Tibial artery (tissue), 4 donors: ENCODE data around the gene ARHGEF28.

Experiments used
- DNase-seq, 2 donors: peaks; one replicate each; pipeline ENCODE4 v3.0.0-alpha.2; 2019
- H3K27ac ChIP-seq, 2 donors: fragments of 200-600 bp; sonication (generic) in 1 of 2; 1 replicate in 1 of 2; 2 replicates in 1 of 2; pipeline ENCODE4 v1.5.1; 2018 to 2019; ENCODE audit warnings: mild to moderate bottlenecking in 1 of 2
- H3K27me3 ChIP-seq, 2 donors: fragments of 200-600 bp; sonication (generic) in 1 of 2; one replicate each; pipeline versions ENCODE4 v1.5.1 to v1.6.0; 2016 to 2019
- H3K36me3 ChIP-seq, 3 donors: fragments of 200-600 bp; sonication (generic) in 2 of 3; one replicate each; pipeline ENCODE4 v1.5.1; 2016 to 2019; ENCODE audit warnings: mild to moderate bottlenecking in 2 of 3
- H3K4me1 ChIP-seq, 4 donors: fragments of 200-600 bp; sonication (generic) in 2 of 4; 1 replicate in 3 of 4; 2 replicates in 1 of 4; pipeline ENCODE4 v1.5.1; 2016 to 2019
- H3K4me3 ChIP-seq, 2 donors: fragments of 200-600 bp; sonication (generic) in 1 of 2; 1 replicate in 1 of 2; 2 replicates in 1 of 2; pipeline ENCODE4 v1.5.1; 2018 to 2019; ENCODE audit warnings: mild to moderate bottlenecking in 2 of 2
- H3K9me3 ChIP-seq, 3 donors: fragments of 200-600 bp; sonication (generic) in 1 of 3; one replicate each; pipeline ENCODE4 v1.5.1; 2016 to 2019
- intact Hi-C: fragments of 100-400 bp; cut with DNase I; formaldehyde crosslinking; loops from one replicate; pipeline ENCODE4 v1.15.0; 2023; ENCODE audit warnings: low total_unique reads
- TF ChIP-seq, protein P1 (sequence below), 2 experiments: fragments of 200-600 bp in 1 of 2; fragments of 450-650 bp in 1 of 2; IDR thresholded peaks; one replicate each; pipeline ENCODE4 v1.5.1; 2017 to 2019; ENCODE audit warnings: antibody characterized with exemption in 2 of 2, mild to moderate bottlenecking in 1 of 2, moderate library complexity in 1 of 2

Gene ARHGEF28

DNA sequence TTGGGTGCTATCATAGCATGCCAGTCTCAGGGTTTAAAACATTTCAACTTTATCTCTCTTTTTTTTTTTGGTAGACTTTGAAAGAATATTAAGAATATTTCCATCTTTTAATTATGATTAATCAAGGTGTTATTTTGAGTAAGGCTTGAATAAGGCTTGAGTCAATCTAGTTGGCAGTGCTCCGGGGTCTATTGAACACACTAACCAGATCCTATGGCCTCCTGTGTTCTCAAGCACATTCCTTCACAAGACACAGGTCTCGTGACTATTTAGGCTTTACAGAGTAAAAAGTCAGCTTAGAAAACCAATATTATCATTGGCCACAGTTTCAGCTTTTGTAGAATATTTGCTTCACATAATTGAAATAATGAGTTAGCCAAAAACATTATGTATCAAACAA, 151.2 kb downstream of the ARHGEF28 start:
- intact Hi-C loops = no loop called here
- Histone ChIP-seq H3K36me3 (peaks cover 0 to 9% (median 0%) of the 10 kb centered on the region in 3 donors), H3K9me3 (no peaks in the 10 kb centered on the region), H3K27ac (no peak overlapping the region), H3K4me1 (no peaks in the 10 kb centered on the region), H3K4me3 (no peak overlapping the region), H3K27me3 (no peaks in the 10 kb centered on the region)
- DNase-seq = no peak
- TF ChIP-seq, protein P1, sequence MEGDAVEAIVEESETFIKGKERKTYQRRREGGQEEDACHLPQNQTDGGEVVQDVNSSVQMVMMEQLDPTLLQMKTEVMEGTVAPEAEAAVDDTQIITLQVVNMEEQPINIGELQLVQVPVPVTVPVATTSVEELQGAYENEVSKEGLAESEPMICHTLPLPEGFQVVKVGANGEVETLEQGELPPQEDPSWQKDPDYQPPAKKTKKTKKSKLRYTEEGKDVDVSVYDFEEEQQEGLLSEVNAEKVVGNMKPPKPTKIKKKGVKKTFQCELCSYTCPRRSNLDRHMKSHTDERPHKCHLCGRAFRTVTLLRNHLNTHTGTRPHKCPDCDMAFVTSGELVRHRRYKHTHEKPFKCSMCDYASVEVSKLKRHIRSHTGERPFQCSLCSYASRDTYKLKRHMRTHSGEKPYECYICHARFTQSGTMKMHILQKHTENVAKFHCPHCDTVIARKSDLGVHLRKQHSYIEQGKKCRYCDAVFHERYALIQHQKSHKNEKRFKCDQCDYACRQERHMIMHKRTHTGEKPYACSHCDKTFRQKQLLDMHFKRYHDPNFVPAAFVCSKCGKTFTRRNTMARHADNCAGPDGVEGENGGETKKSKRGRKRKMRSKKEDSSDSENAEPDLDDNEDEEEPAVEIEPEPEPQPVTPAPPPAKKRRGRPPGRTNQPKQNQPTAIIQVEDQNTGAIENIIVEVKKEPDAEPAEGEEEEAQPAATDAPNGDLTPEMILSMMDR (IDR thresholded peaks at IDR 0.05) = no peak

DNA sequence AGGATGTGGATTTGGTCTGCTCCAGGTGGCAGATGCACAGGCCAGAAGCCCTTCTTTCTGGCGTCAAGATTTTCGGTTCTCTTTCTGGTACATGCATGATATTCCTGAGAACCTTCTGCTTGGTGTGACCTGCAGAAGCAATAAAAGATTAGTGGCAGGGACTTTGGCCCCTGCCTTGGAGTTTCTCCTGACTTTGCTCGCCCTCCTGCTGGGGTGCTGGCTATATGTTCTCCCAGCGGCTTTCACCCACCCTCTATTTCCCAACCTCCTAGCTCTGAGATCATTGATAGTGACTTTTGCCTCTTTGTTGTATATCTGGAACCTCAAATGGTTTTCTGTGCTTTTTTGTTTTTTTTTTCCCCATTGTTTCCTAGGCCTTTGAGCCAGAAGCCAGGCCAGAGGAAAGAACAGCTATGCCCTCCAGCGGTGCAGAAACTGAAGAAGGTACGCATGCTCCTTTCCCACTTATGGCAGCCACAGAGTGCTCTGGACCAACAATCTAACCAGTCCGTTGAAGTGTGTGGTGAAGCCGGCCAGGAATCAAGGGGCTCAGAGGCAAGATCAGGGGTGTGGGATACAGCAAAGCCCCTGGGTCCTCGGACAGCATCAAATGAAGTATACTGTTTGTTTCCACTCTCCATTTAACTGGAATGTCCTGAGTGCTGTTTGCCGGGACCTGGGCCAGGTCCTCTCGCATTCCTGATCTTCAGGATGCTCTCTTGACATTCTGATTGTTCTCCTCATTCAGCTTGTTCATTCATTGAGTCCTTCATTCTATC, 154.5 kb downstream of the ARHGEF28 start:
- Histone ChIP-seq H3K4me3 (no peak overlapping the region), H3K4me1 (no peaks in the 10 kb centered on the region), H3K27ac (no peak overlapping the region), H3K36me3 (peaks cover 0 to 9% (median 0%) of the 10 kb centered on the region in 3 donors), H3K9me3 (no peaks in the 10 kb centered on the region), H3K27me3 (no peaks in the 10 kb centered on the region)
- intact Hi-C loops = no loop called here
- no peak for DNase-seq
- TF ChIP-seq, protein P1 (IDR thresholded peaks at IDR 0.05) = no peak

DNA sequence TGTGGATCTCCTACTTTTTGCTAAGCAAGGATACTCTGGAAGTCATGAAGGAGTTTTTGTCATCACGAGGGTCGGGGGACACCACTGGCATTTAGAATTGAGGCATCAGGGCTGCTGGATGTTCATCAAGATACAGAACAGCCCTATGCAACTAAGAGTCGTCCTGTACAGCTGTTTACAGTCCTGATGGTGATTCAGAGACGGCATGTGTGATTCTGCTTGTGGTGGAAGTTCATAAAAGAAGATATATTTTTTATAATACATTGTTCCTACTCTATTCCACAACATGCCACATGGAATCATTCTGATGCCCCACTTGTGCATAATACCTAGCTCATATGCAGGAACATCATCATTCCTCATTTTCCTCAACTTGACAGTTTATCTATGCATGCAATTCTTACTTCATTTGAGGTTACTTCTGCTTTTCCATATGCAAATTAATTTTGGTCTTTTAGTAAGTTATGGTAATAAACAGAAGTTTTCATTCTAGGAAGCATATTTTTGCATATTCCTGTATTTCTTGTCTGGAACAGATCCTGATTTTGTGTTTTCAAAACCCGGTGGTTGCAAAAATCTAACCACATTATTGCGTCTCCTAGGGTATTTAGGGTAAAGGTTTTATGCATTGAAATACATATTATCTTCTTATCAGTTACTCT, 155.2 kb downstream of the ARHGEF28 start:
- Histone ChIP-seq H3K4me1 (no peaks in the 10 kb centered on the region), H3K27ac (no peak overlapping the region), H3K9me3 (no peaks in the 10 kb centered on the region), H3K4me3 (no peak overlapping the region), H3K36me3 (peaks cover 0 to 9% (median 0%) of the 10 kb centered on the region in 3 donors), H3K27me3 (no peaks in the 10 kb centered on the region)
- DNase-seq = no peak
- intact Hi-C loops = no loop called here
- TF ChIP-seq, protein P1 (IDR thresholded peaks at IDR 0.05) = no peak

DNA sequence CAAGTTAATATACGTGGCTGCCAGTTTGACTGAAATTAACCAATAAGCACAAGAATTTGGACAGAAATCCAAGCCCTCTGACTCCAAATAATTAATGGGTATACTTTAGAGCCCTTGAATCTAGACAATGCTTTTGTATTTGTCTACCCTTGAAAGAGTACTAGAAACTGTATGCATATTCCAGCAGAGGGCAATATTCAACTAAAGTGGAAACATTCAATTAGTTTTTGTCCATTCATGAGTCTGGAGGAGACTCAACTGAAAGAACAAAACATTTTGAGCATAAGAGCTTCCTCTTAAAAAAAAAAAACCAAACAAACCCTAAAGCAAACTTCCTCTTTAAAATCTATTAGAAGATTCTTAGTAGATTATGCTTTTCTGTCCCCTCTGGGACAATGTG, 157.8 kb downstream of the ARHGEF28 start:
- TF ChIP-seq, protein P1 (IDR thresholded peaks at IDR 0.05) = no peak
- no peak for DNase-seq
- Histone ChIP-seq H3K4me1 (no peaks in the 10 kb centered on the region), H3K27ac (no peak overlapping the region), H3K27me3 (no peaks in the 10 kb centered on the region), H3K4me3 (no peak overlapping the region), H3K9me3 (no peaks in the 10 kb centered on the region), H3K36me3 (peaks cover 0 to 9% (median 0%) of the 10 kb centered on the region in 3 donors)
- intact Hi-C loops = no loop called here

DNA sequence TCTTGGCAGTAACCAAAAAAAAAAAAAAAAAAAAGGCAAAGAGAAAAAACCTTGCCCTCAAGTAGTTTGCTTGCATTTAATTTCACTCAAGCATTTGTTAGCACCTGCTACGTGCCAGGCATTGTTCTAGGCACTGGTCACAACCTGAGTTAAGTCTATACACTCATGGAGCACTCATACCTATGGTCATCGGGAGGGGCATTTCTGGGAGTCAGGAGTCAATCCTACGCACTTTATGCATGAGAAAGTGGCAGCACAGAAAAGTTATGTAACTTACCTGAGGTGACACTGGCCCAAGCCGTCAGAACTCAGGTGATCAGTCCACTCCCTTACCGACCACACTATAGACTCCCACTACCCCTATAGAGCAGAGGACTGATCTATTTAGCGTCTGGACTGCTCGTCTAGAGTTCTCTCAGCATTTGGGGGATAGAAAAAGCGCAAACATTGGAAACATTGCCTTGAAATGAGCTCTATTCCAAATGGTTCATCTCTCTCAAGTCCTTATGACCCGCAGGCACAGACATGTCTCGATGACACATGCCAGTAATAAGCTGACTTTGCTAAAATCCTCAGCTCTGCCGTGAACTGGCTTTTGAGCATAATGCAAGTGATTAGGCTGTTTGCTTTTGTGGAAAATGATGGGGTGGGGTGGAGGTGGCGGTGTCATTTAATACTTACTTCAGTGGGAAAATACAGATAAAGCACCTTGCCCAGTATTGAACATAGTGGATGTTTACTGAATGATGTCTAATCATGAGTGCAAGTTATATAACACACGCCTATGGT, 160.2 kb downstream of the ARHGEF28 start:
- intact Hi-C loops = no loop called here
- Histone ChIP-seq H3K9me3 (no peaks in the 10 kb centered on the region), H3K4me3 (no peak overlapping the region), H3K27me3 (no peaks in the 10 kb centered on the region), H3K36me3 (peaks cover 0 to 1% (median 0%) of the 10 kb centered on the region in 3 donors), H3K4me1 (no peaks in the 10 kb centered on the region), H3K27ac (no peak overlapping the region)
- TF ChIP-seq, protein P1 (IDR thresholded peaks at IDR 0.05) = no peak
- no peak for DNase-seq
